Measurements from ENCODE around the gene PLD1. TPM values are rescaled to one million over a fixed set of nuclear protein-coding genes. Genes with fewer than 3 reads are reported as not detected.

The PLD1 gene
- total and polyA plus RNA-seq, 4 donors, result 4.9 to 31.5 (median 18.6) TPM

DNA sequence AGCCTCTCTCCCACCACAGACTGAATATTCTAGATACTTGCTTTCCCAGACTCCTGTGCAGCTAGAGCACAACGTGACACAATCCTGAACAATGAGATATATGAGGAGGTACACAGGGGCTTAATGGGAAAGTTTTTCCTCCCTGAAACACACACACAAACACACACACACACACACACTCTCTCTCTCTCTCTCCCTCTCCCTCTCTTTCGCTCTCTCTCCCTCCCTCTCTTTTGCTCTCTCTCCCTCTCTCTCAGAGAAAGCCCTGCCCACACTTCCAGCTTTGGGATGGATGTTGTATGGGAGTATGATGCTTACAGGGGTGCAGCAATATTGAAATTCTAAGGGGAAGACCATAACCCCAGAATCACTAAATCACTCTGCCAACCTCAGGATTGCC lies 110.1 kb downstream of the PLD1 start:
- peaks cover 1 to 18% (median 10%) of the 10 kb centered on the region in 4 donors for H3K4me1 ChIP-seq (ENCODE audit: control insufficient read depth in 4 of 4, insufficient read depth in 4 of 4, low read length in 3 of 4)
- H3K9me3 ChIP-seq (ENCODE audit: control insufficient read depth in 4 of 4, low read length in 3 of 4), result peaks cover 3 to 6% (median 3%) of the 10 kb centered on the region in 4 donors
- H3K4me3 ChIP-seq (ENCODE audit: low read depth in 1 of 3, low read length in 3 of 3), result no peak overlapping the region
- TF ChIP-seq, protein P1, sequence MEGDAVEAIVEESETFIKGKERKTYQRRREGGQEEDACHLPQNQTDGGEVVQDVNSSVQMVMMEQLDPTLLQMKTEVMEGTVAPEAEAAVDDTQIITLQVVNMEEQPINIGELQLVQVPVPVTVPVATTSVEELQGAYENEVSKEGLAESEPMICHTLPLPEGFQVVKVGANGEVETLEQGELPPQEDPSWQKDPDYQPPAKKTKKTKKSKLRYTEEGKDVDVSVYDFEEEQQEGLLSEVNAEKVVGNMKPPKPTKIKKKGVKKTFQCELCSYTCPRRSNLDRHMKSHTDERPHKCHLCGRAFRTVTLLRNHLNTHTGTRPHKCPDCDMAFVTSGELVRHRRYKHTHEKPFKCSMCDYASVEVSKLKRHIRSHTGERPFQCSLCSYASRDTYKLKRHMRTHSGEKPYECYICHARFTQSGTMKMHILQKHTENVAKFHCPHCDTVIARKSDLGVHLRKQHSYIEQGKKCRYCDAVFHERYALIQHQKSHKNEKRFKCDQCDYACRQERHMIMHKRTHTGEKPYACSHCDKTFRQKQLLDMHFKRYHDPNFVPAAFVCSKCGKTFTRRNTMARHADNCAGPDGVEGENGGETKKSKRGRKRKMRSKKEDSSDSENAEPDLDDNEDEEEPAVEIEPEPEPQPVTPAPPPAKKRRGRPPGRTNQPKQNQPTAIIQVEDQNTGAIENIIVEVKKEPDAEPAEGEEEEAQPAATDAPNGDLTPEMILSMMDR (IDR thresholded peaks at IDR 0.05; ENCODE audit: low read depth, low read length, missing input control), result no peak
- TF ChIP-seq SP1 (IDR thresholded peaks at IDR 0.05) (no peak), HNF4G (IDR thresholded peaks at IDR 0.05) (no peak), FOXA2 (IDR thresholded peaks at IDR 0.05) (no peak), JUND (IDR thresholded peaks at IDR 0.05) (no peak), EGR1 (IDR thresholded peaks at IDR 0.05; ENCODE audit: low read depth in 2 of 2) (no peak), RXRA (IDR thresholded peaks at IDR 0.05) (no peak), HNF4A (conservative IDR thresholded peaks at IDR 0.05) (no peak)
- 92% methylated on average over 2 of the region's 2 CpGs for WGBS
- peaks cover 0 to 3% (median 3%) of the 10 kb centered on the region in 4 donors for H3K36me3 ChIP-seq (ENCODE audit: control insufficient read depth in 4 of 4, insufficient read depth in 3 of 4, low read depth in 1 of 4, low read length in 3 of 4)
- DNase-seq (ENCODE audit: low spot score), result no peak
- H3K27me3 ChIP-seq (ENCODE audit: control insufficient read depth in 4 of 4, insufficient read depth in 4 of 4, low read length in 3 of 4), result no peaks in the 10 kb centered on the region
- H3K27ac ChIP-seq (ENCODE audit: low read depth in 1 of 2, low read length in 2 of 2), result no peak overlapping the region
- H3K9ac ChIP-seq (ENCODE audit: low read depth in 1 of 2, low read length in 2 of 2), result no peak overlapping the region

DNA sequence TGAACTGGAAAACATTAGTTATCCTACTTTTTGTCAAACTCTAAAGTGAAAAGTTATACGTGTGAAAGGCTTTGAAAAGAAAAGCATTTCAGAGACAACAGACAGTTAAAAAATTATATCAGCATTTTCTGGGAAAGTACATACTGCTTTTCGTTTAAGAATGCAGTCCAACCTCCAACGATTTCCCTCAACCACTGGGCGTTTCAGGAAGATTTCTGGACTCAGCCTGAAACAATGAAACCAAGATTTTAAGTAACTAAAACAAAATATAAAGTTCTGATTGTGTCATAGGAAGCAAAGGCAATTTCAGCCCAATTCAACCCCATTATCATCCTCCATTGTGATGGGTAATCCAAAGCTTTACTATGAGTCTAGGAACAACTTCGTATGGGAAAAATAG lies 110.7 kb downstream of the PLD1 start:
- no peak for DNase-seq (ENCODE audit: low spot score)
- peaks cover 3 to 6% (median 3%) of the 10 kb centered on the region in 4 donors for H3K9me3 ChIP-seq (ENCODE audit: control insufficient read depth in 4 of 4, low read length in 3 of 4)
- no peaks in the 10 kb centered on the region for H3K27me3 ChIP-seq (ENCODE audit: control insufficient read depth in 4 of 4, insufficient read depth in 4 of 4, low read length in 3 of 4)
- peaks cover 1 to 21% (median 10%) of the 10 kb centered on the region in 4 donors for H3K4me1 ChIP-seq (ENCODE audit: control insufficient read depth in 4 of 4, insufficient read depth in 4 of 4, low read length in 3 of 4)
- no peak overlapping the region for H3K4me3 ChIP-seq (ENCODE audit: low read depth in 1 of 3, low read length in 3 of 3)
- H3K36me3 ChIP-seq (ENCODE audit: control insufficient read depth in 4 of 4, insufficient read depth in 3 of 4, low read depth in 1 of 4, low read length in 3 of 4), result peaks cover 0 to 3% (median 1%) of the 10 kb centered on the region in 4 donors
- no peak overlapping the region for H3K27ac ChIP-seq (ENCODE audit: low read depth in 1 of 2, low read length in 2 of 2)
- TF ChIP-seq NR2F2 (IDR thresholded peaks at IDR 0.05) (no peak), TAF1 (conservative IDR thresholded peaks at IDR 0.05) (no peak), EGR1 (IDR thresholded peaks at IDR 0.05; ENCODE audit: low read depth in 2 of 2) (no peak), FOXA1 (IDR thresholded peaks at IDR 0.05) (no peak), HNF4A (conservative IDR thresholded peaks at IDR 0.05) (no peak), RAD21 (IDR thresholded peaks at IDR 0.05) (no peak), HNF4G (IDR thresholded peaks at IDR 0.05) (no peak)
- TF ChIP-seq, protein P1 (IDR thresholded peaks at IDR 0.05; ENCODE audit: low read depth, low read length, missing input control), result no peak
- TF ChIP-seq, protein P2, sequence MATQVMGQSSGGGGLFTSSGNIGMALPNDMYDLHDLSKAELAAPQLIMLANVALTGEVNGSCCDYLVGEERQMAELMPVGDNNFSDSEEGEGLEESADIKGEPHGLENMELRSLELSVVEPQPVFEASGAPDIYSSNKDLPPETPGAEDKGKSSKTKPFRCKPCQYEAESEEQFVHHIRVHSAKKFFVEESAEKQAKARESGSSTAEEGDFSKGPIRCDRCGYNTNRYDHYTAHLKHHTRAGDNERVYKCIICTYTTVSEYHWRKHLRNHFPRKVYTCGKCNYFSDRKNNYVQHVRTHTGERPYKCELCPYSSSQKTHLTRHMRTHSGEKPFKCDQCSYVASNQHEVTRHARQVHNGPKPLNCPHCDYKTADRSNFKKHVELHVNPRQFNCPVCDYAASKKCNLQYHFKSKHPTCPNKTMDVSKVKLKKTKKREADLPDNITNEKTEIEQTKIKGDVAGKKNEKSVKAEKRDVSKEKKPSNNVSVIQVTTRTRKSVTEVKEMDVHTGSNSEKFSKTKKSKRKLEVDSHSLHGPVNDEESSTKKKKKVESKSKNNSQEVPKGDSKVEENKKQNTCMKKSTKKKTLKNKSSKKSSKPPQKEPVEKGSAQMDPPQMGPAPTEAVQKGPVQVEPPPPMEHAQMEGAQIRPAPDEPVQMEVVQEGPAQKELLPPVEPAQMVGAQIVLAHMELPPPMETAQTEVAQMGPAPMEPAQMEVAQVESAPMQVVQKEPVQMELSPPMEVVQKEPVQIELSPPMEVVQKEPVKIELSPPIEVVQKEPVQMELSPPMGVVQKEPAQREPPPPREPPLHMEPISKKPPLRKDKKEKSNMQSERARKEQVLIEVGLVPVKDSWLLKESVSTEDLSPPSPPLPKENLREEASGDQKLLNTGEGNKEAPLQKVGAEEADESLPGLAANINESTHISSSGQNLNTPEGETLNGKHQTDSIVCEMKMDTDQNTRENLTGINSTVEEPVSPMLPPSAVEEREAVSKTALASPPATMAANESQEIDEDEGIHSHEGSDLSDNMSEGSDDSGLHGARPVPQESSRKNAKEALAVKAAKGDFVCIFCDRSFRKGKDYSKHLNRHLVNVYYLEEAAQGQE (IDR thresholded peaks at IDR 0.05), result no peak
- TF ChIP-seq, protein P3, sequence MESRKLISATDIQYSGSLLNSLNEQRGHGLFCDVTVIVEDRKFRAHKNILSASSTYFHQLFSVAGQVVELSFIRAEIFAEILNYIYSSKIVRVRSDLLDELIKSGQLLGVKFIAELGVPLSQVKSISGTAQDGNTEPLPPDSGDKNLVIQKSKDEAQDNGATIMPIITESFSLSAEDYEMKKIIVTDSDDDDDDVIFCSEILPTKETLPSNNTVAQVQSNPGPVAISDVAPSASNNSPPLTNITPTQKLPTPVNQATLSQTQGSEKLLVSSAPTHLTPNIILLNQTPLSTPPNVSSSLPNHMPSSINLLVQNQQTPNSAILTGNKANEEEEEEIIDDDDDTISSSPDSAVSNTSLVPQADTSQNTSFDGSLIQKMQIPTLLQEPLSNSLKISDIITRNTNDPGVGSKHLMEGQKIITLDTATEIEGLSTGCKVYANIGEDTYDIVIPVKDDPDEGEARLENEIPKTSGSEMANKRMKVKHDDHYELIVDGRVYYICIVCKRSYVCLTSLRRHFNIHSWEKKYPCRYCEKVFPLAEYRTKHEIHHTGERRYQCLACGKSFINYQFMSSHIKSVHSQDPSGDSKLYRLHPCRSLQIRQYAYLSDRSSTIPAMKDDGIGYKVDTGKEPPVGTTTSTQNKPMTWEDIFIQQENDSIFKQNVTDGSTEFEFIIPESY (IDR thresholded peaks at IDR 0.05), result no peak
- 77% methylated on average over 5 of the region's 5 CpGs for WGBS
- H3K9ac ChIP-seq (ENCODE audit: low read depth in 1 of 2, low read length in 2 of 2), result no peak overlapping the region
